Occipital lobe (tissue), 2 donors: ENCODE results near the gene F7. TPM values are rescaled to one million over a fixed set of nuclear protein-coding genes. Genes with fewer than 3 reads are reported as not detected.
"Not testable (repeated sequence)": the region's sequence is repeated elsewhere in the genome, so short reads cannot be mapped to it uniquely, and the experiment has no call there.

ENCODE experiments used
- DNase-seq: peaks from one replicate; lab custom pipeline; 2025; lab: John Stamatoyannopoulos, UW
- total RNA-seq: library from RNA; depleted of rRNA; stranded (reverse); fragments of >200 nt; gene quantifications from one replicate; pipeline ENCODE4 v1.2.3, GENCODE V29; 2014

F7 gene
- total RNA-seq, result 0.16 TPM

DNA sequence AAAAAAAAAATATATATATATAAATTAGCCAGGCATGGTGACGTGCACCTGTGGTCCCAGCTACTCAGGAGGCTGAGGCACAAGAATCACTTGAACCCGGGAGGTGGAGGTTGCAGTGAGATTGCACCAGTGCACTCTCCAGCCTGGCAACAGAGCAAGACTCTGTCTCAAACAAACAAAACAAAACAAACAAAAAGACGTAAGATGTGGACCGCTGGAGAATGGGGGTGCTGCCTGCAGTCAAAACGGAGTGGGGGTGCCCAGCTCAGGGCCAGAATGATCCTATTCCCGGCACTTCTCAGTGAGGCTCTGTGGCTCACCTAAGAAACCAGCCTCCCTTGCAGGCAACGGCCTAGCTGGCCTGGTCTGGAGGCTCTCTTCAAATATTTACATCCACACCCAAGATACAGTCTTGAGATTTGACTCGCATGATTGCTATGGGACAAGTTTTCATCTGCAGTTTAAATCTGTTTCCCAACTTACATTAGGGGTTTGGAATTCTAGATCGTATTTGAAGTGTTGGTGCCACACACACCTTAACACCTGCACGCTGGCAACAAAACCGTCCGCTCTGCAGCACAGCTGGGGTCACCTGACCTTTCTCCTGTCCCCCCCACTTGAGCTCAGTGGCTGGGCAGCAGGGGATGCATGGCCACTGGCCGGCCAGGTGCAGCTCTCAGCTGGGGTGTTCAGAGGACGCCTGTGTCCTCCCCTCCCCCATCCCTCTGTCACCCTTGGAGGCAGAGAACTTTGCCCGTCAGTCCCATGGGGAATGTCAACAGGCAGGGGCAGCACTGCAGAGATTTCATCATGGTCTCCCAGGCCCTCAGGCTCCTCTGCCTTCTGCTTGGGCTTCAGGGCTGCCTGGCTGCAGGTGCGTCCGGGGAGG lies at the start of gene F7:
Gene F7, plus strand, starts transcription at position 760 of the 889 bp plus-strand sequence. Its CDS starts 51 bp downstream, at position 811.
- no peak for DNase-seq

DNA sequence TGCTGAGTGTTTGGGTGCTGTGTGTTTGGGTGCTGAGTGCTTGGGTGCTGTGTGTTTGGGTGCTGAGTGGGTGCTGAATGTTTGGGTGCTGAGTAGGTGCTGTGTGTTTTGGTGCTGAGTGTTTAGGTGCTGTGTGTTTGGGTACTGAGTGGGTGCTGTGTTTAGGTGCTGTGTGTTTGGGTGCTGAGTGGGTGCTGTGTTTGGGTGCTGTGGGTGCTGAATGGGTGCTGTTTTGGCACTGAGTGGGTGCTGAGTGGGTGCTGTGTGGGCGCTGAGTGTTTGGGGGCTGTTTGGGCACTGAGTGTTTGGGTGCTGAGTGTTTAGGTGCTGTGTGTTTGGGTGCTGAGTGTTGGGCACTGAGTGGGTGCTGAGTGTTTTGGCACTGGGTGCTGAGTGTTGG lies 48.5 kb upstream of the F7 start:
- no peak for DNase-seq

DNA sequence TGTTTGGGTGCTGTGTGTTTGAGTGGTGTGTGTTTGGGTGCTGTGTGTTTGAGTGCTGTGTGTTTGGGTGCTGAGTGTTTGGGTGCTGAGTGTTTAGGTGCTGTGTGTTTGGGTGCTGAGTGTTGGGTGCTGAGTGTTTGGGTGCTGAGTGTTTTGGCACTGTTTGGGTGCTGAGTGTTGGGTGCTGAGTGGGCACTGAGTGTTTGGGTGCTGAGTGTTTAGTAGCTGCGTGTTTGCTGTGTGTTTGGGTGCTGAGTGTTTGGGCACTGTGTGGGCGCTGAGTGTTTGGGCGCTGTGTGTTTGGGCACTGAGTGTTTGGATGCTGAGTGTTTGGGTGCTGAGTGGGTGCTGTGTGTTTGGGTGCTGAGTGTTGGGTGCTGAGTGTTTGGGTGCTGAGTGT lies 48.0 kb upstream of the F7 start:
- DNase-seq, result not testable (repeated sequence)

DNA sequence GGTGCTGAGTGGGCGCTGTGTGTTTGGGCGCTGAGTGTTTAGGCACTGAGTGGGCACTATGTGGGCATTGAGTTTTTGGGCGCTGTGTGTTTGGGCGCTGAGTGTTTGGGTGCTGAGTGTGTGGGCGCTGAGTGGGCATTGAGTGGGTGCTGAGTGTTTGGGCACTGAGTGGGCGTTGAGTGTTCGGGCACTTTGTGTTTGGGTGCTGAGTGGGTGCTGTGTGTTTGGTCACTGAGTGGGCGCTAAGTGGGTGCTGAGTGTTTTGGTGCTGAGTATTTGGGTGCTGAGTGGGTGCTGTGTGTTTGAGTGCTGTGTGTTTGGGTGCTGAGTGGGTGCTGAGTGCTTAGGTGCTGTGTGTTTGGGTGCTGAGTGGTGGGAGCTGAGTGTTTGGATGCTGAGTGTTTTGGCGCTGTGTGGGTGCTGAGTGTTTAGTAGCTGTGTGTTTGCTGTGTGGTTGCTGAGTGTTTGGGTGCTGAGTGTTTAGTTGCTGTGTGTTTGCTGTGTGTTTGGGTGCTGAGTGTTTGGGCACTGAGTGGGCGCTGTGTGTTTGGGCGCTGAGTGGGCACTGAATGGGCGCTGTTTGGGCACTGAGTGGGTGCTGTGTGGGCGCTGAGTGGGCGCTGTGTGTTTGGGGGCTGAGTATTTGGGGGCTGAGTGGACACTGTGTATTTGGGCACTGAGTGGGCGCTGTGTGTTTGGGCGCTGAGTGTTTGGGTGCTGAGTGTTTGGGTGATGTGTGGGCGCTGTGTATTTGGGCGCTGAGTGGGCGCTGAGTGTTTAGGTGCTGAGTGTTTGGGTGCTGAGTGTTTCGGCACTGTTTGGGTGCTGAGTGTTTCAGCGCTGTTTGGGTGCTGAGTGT lies 47.2 kb upstream of the F7 start:
- DNase-seq, result no peak

DNA sequence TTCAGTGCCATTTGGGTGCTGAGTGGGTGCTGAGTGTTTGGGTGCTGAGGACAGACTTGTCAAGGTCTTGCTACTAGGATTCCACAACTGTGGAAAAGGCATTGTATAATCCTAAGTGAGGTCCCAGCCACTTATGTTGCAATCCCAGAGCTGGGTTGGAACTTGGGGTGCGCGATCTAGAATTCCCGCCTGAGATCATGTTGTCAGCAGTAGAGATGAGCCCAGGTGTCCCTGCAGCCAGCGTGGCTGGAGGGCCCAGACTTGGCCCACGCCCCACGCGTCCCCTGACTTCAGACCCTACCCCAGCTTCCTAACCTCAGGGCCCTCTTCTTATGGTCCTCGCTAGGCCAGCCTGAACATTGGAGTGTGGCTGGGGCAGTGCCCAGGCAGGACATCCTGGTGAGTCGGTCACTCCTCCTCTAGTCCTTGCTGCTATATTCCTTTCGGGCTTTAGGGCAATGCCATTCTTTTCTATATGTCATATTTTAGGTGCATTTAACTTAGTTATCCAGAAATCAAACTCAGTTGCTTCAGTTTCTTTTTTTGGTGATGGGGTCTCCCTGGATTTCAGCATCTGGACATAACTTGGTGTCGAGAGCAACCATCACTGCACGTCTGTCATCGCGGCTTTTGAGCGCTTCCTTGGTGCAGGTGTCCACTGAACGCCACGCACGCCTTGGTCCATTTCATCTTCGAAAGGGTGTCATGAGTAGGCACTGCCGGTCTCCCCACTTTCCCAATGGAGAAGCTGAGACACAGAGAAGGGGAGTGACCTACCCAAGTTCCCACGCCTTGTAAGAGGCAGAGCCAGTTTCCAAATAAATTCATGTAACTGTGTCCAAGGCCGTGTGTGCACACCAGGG lies 46.4 kb upstream of the F7 start:
- DNase-seq, result no peak

DNA sequence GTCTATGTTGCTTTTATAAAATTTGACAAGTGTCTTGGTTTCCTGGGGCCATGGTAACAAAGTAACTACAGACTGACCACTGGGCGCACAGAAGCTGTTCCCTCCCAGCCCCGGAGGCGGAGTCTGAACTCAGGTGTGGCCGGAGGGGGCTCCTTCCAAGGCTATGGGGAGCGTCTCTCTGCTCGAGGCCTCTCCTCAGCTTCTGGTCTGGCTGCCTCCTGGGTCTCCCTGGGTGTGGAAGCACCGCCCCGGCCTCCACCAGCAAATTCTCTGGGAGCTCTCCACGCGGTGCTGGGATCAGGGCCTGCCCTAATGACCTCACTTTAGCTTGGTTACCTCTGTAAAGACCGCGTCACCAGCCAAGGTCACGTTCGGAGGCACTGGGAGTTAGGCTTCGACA lies 45.7 kb upstream of the F7 start:
- DNase-seq, result no peak

DNA sequence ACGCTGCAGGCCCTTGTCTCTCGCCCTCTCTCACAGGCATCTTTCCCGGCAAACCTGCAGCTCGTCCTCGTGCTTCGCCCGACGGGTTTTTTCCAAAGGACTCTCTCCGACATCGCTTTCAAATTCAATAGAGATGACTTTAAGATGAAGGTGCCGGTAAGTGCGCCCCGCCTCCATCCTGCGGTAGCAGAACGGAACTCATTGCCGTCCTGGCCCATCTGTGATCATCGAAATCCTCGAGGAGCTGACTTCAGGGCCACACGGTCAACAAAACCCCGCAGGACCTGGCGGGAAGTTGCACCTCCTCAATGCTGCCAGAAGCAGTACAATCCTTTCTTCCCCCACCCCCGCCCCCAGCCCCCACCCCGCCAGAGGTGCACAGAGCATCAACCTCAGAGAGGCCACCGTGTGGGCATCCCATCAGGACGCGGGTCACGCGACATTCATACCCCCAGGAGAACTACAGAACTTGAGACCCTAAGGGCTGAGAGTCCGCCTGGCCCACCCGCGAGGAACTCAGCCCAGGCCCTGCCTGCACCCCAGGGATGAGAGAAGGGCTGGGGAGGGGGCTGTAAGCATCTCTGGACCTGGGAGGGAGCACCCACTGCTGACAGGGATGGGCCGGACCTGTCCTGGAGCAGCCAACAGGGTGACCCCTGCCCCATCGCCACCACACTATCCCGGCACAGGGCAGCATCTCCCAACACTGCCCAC lies 44.9 kb upstream of the F7 start:
- DNase-seq, result no peak

DNA sequence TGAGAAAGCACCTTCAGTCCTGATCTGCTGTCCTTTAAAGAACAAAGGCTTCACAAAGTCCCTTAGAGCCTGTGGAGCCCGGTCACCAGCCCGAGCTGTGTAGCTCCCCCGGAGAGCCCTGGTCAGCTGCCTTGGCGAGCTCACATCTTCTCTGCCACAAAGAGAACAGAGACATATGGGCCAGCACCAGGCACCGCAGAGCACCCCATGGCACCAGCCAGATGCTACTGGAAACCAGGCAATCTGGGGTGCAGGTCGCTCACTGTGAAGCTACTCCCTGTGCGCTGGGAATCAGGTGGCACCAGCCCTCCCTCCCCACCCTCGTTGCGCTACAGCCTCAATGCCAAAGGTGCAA lies 44.3 kb upstream of the F7 start:
- no peak for DNase-seq

DNA sequence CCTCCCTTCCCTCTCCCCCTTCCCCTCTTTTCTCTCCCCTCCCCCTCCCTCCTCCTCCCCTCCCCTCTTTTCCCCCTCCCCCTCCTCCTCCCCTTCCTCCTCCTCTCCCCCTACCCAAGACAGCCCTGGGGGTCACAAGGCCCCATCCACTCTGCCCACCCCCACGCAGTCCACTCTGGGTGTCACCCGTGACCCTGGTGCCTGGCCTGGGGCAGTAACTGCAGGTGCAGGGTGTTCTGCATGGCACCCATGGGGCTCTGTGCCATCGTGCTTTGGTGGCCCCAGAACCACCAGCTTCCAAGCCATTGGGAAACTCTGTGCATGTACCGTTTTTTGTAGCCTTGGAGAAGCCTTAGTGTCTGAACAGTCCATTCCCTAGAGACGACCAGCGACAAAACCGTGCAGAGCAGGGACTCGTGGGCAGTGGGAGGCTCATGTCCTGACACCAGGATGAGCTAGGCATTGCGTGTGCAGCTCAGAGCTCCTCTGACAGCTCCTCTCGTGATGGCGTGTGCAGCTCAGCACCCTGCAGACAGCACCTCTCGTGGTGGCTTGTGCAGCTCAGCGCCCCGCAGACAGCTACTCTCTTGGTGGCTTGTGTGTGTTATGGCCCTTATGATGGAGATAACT lies 43.7 kb upstream of the F7 start:
- DNase-seq, result peak; percentile 40

DNA sequence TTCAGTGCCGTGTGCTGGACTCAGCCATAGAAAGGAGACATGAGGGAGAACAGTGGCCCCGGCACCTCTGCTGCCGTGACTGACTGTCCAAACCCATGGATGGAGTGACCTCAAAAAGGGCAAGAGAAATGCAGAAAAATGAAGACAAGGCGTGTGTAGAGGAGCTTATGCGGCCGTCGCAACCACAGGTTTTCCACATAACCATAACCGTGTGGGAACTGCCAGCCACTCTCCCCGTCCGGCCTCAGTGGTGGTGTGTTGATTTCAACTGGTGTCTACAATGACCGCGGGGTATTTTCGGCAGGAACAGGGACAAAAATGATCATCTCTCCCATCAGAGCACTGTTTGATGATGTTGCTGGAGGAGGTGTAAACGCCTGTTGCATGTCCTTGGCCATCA lies 42.9 kb upstream of the F7 start:
- DNase-seq, result no peak

DNA sequence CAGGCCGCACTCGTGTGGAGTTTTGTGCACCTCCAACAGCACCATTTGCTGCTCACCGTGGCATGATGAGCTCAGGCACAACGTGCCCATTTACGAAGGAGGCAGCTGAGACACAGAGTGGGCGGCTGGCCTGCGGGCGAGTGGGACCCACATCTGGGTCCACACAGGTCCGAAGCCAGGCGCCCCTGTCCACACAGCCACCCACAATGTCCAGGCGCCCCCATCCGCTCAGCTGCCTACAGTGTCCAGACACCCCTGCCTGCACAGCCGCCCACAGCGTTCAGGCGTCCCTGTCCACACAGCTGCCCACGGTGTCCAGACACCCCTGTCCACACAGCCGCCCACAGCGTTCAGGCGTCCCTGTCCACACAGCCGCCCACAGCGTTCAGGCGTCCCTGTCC lies 42.5 kb upstream of the F7 start:
- DNase-seq, result no peak

DNA sequence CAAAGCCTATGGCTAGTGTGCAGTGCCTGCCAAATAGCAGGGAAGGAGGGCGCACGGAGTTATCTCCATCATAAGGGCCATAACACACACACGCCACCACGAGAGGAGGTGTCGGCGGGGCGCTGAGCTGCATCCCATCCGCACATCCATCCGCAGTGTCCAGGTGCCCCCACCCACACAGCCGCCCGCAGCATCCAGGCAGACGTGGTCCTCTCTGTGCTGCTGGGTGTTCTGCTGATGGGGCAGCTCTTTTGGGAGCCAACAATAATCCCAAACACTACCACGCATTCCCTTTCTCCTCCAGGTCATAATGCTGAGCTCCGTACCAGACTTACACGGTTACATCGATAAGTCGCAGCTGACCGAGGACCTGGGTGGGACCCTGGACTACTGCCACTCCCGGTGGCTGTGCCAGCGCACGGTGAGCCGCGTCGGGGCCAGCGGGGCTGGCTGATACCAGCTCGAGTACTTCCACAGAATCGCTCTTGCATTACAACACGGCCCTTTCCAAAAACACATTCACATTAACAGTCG lies 41.5 kb upstream of the F7 start:
- DNase-seq, result no peak

DNA sequence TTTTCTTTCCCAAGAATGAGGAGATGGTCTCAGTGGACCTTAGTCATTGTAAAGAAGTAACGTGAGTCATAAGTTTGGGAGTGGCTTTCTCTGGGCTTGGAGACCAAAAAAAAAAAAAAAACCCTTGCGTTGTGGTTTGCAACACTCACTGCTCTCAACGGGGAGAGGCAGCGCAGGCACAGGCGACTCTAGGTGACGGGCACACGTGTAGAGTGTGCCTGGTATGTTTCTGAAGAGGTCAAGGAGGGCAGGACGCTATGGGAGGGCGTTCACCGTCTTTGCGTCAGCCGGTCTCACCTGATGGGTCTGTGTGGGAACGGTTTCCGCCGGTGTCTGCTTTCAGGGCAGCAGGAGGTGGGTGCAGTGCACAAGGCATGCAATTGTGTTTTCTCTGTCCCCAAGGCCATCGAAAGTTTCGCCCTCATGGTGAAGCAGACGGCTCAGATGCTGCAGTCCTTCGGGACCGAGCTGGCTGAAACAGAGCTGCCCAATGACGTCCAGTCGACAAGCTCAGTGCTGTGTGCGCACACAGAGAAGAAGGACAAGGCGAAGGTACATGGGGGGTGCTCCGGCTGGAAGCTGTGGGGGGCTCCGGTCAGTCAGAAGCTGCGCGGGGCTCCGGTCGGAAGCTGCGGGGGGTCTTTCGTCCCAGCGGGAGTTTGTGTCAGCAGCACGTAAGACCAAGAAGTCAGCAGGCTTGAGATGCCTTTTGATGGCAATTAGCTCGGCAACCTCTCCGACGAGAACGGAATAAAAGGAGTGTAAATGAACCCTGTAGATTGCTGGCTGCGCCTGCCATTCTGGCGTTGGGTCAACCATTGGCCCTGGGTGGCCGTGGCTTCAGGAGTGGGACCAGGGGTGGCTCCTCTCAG lies 40.8 kb upstream of the F7 start:
- DNase-seq, result no peak

DNA sequence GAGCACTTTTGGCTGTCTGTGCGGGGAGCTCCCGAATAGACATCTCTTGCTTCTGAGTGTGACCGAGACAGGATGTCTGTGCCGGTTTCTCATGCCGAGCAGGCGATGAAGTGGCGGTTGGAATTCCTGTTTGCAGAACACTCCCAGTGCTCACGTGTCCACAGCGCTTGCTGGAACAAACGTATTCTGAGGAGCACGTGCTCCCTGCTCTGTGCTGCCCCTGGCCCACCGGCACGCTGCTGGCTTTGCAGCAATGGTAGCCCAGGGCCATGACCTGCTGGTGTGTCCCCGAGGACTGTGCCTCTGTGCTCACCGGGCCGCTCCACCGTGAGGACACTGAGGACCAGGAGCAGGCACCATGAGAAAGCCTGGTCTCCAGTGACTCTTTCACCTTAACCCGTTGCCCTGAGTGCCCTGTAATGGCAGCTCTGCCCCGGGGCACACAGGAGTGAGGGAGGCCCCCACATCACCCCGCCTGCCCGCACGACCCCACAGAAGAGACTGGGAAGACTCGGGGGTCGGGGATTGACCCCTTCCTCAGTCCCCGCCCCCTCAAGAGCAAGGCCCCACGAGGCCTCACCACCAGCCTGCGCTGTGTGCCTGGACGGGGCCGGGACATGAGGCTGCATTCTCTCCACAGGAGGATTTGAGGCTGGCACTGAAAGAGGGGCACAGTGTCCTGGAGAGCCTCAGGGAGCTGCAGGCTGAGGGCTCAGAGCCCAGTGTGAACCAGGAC lies 40.0 kb upstream of the F7 start:
- no peak for DNase-seq

DNA sequence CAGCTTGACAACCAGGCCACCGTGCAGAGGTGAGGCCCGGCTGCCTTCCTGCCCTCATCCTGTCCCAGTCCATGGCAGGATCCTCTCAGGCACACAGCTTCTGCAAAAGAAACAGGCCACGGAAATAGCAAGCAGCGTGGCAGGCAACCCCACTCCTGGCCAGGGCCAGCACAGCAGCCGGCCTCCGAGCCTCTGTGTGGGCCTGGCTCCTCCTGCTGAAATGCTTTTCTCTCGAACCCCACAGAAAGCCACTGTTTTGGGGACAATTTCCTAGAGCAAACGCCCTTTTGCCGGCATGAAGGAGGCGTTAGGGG lies 39.5 kb upstream of the F7 start:
- DNase-seq, result no peak

DNA sequence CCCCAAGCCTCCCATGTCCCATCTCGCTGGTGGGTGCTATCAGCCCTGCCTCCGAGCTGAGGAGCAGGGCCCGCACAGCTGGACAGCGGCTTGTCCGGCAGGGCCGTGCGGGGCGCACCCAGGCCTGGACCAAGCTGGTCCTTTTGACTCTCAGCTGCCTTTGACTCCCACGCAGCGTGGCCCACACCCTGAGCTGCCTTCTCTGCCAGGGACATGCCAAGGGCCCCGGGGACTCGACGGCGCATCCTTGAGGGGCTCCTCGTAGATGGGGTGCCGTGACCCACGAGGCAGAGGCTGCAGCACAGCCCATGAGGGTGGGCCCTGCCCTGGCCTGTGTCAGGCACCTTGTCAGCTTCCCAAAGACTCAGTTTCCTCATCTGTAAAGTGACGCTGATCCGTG lies 38.8 kb upstream of the F7 start:
- no peak for DNase-seq

DNA sequence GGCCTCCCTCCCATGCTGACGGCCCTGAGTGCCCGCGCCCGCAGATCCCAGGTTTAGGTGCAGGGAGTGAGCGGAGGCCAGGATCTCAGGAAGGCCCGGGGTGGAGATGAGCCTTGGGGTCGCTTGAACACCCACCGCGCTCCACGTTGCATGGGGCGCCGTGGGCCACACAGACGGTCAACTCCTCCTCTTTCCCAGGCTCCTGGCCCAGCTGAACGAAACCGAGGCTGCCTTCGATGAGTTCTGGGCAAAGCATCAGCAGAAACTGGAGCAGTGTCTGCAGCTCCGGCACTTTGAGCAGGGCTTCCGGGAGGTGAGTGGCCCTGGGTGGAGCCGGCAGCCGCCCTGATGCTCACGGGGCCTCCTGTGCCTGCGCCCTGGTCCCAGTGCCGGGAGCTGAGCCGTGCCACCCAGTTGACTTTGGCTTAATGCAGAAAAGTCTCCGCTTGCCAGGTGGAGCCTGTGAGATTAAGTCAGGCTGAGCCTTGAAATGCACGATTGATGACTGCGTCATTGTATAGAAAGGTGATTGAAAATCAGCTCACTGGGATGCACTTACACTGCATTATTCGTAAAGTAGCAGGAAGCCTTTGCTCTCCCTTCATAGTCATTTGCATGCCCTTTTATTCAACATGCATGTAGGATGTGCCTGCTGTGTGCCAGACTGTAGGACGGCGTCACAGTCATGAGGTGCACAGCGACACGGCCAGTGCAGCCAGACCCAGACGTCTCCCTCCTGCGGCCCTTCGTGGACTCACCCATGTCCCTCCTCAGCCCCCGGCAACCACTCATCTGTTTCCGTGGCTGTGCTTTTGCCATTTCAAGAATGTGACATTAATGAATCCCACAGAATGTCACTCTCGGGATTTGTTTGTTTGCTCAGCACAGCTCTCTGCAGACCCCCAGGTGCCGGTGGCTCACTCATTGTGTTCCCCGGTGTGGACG lies 35.5 kb upstream of the F7 start:
- DNase-seq, result no peak

DNA sequence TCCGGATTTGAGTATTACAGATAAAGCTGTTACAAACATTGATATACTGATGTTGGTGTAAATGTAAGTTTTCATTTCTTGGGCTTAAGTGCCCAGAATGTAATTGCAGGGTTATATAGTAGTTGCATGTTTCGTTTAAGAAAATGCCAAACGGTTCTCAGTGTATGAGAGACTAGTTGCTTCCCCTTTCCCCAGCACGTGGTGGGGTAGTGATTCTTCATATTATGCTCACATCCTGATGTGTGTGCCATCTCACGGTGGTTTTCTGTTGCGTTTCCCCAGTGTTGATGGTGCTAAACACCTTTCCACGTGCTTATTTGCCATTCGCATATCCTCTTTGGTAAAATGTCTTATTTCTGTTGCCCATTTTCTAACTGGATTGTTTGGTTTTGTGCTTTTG lies 34.7 kb upstream of the F7 start:
- no peak for DNase-seq
